ENCODE measurements around the gene FITM1.

The FITM1 gene

GRCh38 chr14:24096545-24097181 lies 33.8 kb upstream of the FITM1 start:
- H3K4me3 ChIP-seq (replicated peaks; ENCODE audit: low read depth, low read length) = no peak overlapping the region
- no peak for DNase-seq (ENCODE audit: extremely low read depth, low read depth)
- no peak for TF ChIP-seq CTCF (IDR thresholded peaks at IDR 0.05; ENCODE audit: low read depth, low read length, missing control alignments)

GRCh38 chr14:24098229-24098926 lies 32.1 kb upstream of the FITM1 start:
- no peak for DNase-seq (ENCODE audit: extremely low read depth, low read depth)
- TF ChIP-seq CTCF (IDR thresholded peaks at IDR 0.05; ENCODE audit: low read depth, low read length, missing control alignments) = no peak
- H3K4me3 ChIP-seq (replicated peaks; ENCODE audit: low read depth, low read length) = no peak overlapping the region

DNA sequence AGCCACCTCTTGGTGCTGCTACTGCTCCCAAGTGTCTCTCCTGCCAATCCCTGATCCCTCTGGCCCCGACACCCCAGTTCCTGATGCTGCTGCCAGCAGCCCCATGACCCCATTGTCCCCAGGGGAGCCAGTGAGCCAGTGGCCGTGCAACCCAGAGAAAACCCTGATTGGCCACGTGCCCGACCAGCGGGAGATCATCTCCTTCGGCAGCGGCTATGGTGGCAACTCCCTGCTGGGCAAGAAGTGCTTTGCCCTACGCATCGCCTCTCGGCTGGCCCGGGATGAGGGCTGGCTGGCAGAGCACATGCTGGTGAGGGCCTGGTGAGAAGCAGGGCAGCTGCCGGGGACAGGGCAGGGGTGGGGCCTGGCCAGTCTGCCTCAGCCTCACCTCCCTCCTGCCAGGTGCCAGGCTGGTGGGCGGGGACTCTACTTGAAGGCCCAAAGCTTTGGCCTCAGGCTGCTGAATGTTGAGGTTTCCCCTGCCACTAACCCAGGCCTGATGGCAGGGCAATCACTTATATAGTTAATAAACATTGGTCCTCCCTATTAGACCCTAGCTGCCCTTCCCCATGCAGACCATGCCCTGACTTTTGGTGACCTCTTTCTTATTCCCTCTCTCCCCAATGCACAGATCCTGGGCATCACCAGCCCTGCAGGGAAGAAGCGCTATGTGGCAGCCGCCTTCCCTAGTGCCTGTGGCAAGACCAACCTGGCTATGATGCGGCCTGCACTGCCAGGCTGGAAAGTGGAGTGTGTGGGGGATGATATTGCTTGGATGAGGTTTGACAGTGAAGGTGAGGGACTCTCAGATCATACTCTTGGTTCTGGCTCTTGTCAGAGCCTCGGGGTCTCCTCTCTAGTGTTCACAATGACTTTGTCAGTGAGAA lies 31.3 kb upstream of the FITM1 start:
- no peak for DNase-seq (ENCODE audit: extremely low read depth, low read depth)
- TF ChIP-seq CTCF (IDR thresholded peaks at IDR 0.05; ENCODE audit: low read depth, low read length, missing control alignments) = no peak
- no peak overlapping the region for H3K4me3 ChIP-seq (replicated peaks; ENCODE audit: low read depth, low read length)

DNA sequence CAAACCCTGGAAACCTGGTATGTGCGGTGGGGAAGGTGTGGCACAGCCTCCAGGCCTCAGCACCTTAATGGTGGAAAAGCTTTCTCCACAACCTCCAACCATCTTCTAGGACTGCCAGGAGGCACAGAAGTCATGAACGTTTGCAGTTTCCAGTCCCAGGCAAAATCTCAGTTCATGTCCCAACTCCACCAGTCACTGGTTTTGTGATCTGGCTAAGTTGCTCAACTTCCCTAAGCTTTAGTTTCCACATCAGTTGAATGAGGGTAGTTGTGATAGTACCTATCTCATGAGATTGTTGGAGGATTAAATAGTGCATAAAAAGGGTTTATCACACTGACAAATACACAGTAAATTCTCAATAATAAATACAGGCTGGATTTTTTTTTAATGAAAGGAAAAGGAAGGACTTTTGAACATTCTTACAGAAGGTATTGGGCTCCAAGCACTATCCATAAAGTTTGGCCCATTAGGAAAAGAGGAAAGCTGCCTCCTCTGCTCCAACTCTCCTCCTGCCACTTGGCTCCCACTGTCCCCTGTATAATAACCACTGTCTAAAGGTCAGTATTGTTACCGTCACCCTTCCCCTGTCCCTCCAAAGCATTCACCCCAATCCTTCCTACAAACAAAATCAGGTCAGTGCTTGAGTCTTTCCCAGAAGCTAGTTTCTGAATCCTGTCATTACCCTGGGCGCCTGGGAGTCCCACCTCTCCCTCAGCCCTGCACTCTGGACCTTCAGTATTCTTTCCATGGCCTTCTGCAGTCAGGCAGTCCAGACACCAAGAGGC lies 30.1 kb upstream of the FITM1 start:
- DNase-seq (ENCODE audit: extremely low read depth, low read depth) = no peak
- no peak for TF ChIP-seq CTCF (IDR thresholded peaks at IDR 0.05; ENCODE audit: low read depth, low read length, missing control alignments)
- H3K4me3 ChIP-seq (replicated peaks; ENCODE audit: low read depth, low read length) = no peak overlapping the region

DNA sequence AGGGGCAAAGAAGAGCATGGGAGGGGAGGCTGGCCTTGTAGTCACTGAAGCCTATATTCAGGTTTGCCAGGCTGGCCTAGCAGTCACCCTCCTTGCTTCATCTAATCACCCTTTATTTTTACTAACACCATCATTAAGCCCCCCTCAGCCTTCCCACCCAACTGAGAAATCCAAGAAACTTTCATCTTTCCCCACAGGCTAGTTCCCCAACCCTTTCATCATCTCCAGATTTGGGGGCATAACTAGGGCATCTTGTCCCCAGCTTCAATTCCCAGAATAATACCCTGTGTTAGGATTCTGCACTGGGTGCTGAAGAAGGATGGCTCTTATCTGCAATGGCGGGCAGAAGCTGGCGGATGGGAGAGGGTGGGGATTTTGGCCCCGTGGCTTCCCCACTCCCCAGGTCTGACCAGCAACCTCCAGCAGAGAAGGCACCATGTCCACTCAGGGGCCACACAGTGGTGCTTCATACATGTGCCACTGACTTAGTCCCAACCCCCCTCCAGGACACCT lies 29.4 kb upstream of the FITM1 start:
- no peak overlapping the region for H3K4me3 ChIP-seq (replicated peaks; ENCODE audit: low read depth, low read length)
- TF ChIP-seq CTCF (IDR thresholded peaks at IDR 0.05; ENCODE audit: low read depth, low read length, missing control alignments) = no peak
- no peak for DNase-seq (ENCODE audit: extremely low read depth, low read depth)

All from HFF-Myc (cell line).